Measurements from ENCODE around the gene MEAK7.

DNA sequence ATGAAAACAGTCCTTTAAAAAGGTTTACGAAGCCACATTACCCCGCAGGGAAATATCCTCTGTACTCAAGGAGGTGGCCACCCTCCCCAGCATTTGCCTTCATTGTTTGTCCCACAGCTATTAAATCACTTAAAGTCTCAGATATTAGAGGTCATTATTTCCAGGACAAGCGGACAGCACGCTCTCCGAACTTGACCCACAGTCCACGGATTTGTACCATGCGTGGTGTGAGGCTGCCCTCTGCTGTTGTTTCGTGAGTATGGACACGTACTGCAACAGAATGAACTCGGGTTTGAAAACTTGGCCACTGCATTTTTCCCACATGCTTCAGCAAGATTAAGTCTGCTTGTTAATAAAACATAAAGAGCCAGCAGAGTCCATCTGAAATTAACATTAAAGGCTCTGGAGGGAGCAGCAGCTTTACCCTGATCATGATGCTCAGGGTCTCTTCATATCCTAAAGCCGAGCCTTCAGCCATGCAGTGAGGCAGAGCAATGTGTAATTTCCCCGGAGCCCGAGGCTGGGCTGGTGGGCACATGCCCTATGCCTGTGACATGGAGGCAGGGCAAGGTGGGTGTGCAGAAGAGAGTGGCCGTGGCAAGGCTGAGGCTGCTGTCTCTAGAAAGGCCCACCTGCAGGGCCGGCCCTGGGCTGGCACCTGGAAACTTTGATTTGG is 19.7 kb downstream of the MEAK7 start:
- no peak for TF ChIP-seq FOXP2 (optimal IDR thresholded peaks at IDR 0.05; ENCODE audit: borderline replicate concordance, extremely low read depth, extremely low read length, insufficient read depth)
- TF ChIP-seq, protein P1, sequence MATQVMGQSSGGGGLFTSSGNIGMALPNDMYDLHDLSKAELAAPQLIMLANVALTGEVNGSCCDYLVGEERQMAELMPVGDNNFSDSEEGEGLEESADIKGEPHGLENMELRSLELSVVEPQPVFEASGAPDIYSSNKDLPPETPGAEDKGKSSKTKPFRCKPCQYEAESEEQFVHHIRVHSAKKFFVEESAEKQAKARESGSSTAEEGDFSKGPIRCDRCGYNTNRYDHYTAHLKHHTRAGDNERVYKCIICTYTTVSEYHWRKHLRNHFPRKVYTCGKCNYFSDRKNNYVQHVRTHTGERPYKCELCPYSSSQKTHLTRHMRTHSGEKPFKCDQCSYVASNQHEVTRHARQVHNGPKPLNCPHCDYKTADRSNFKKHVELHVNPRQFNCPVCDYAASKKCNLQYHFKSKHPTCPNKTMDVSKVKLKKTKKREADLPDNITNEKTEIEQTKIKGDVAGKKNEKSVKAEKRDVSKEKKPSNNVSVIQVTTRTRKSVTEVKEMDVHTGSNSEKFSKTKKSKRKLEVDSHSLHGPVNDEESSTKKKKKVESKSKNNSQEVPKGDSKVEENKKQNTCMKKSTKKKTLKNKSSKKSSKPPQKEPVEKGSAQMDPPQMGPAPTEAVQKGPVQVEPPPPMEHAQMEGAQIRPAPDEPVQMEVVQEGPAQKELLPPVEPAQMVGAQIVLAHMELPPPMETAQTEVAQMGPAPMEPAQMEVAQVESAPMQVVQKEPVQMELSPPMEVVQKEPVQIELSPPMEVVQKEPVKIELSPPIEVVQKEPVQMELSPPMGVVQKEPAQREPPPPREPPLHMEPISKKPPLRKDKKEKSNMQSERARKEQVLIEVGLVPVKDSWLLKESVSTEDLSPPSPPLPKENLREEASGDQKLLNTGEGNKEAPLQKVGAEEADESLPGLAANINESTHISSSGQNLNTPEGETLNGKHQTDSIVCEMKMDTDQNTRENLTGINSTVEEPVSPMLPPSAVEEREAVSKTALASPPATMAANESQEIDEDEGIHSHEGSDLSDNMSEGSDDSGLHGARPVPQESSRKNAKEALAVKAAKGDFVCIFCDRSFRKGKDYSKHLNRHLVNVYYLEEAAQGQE (IDR thresholded peaks at IDR 0.05; ENCODE audit: insufficient read depth in 1 of 2, low read depth in 2 of 2, low read length in 2 of 2), result no peak
- TF ChIP-seq POLR2AphosphoS5 (IDR thresholded peaks at IDR 0.05; ENCODE audit: low read depth, low read length), result no peak
- TF ChIP-seq TAF1 (IDR thresholded peaks at IDR 0.05; ENCODE audit: borderline replicate concordance, insufficient read depth, low read length), result no peak

All from PFSK-1 (cell line).